Medulla oblongata (tissue), 1 donor: Measurements from ENCODE around the gene MS4A8.
"Not testable (repeated sequence)": the region's sequence is repeated elsewhere in the genome, so short reads cannot be mapped to it uniquely, and the experiment has no call there.

Experiments
- DNase-seq: peaks from one replicate; pipeline ENCODE4 v3.0.0-alpha.2; 2015; ENCODE audit errors: extremely low spot score

Gene MS4A8

GRCh38 chr11:60699284-60699691 is at the start of gene MS4A8:
TSS of gene MS4A8 (plus strand) at chr11:60699612. CDS start at chr11:60700861, 1,249 bp downstream.
- DNase-seq, result no peak

GRCh38 chr11:60657888-60658287 is 41.5 kb upstream of the MS4A8 start:
- no peak for DNase-seq

- DNase-seq, result no peak
Observed at GRCh38 chr11:60658409-60658808, 41.0 kb upstream of the MS4A8 start.

- DNase-seq, result no peak
Observed at GRCh38 chr11:60672255-60672654, 27.2 kb upstream of the MS4A8 start.

- not testable (repeated sequence) for DNase-seq
Observed at GRCh38 chr11:60678231-60678630, 21.2 kb upstream of the MS4A8 start.

GRCh38 chr11:60679879-60680278 is 19.5 kb upstream of the MS4A8 start:
- no peak for DNase-seq

GRCh38 chr11:60680455-60681119 is 18.8 kb upstream of the MS4A8 start:
- DNase-seq, result no peak

- not testable (repeated sequence) for DNase-seq
Observed at GRCh38 chr11:60684541-60684848, 14.9 kb upstream of the MS4A8 start.

GRCh38 chr11:60691661-60692060 is 7.8 kb upstream of the MS4A8 start:
- DNase-seq, result no peak

GRCh38 chr11:60699936-60700335 is 524 bp downstream of the MS4A8 start:
- DNase-seq, result no peak

- no peak for DNase-seq
Observed at GRCh38 chr11:60700689-60701468, 1.5 kb downstream of the MS4A8 start.

- DNase-seq, result no peak
Observed at GRCh38 chr11:60701469-60701818, 2.0 kb downstream of the MS4A8 start.

GRCh38 chr11:60703374-60703773 is 4.0 kb downstream of the MS4A8 start:
- no peak for DNase-seq

- DNase-seq, result no peak
Observed at GRCh38 chr11:60705895-60706294, 6.5 kb downstream of the MS4A8 start.

GRCh38 chr11:60706931-60707330 is 7.5 kb downstream of the MS4A8 start:
- no peak for DNase-seq

- DNase-seq, result no peak
Observed at GRCh38 chr11:60710482-60710881, 11.1 kb downstream of the MS4A8 start.

GRCh38 chr11:60711276-60711675 is 11.9 kb downstream of the MS4A8 start:
- no peak for DNase-seq

GRCh38 chr11:60713423-60713822 is 14.0 kb downstream of the MS4A8 start:
- DNase-seq, result not testable (repeated sequence)

- no peak for DNase-seq
Observed at GRCh38 chr11:60717956-60718355, 18.5 kb downstream of the MS4A8 start.

- DNase-seq, result no peak
Observed at GRCh38 chr11:60718524-60719316, 19.3 kb downstream of the MS4A8 start.

- DNase-seq, result no peak
Observed at GRCh38 chr11:60719391-60719790, 20.0 kb downstream of the MS4A8 start.

- DNase-seq, result no peak
Observed at GRCh38 chr11:60720460-60720859, 21.0 kb downstream of the MS4A8 start.

GRCh38 chr11:60724420-60724819 is 25.0 kb downstream of the MS4A8 start, which contains the start of gene MS4A18:
TSS of gene MS4A18 (plus strand) at chr11:60724720.
- no peak for DNase-seq
